ENCODE data around the gene LITAF. TPM values are rescaled to one million over a fixed set of nuclear protein-coding genes. Genes with fewer than 3 reads are reported as not detected.

LITAF gene
- polyA plus RNA-seq, 1 donor = 43.0 TPM

- DNase-seq = no peak
- Histone ChIP-seq H3K36me3 (ENCODE audit: control insufficient read depth, insufficient read depth, low read length) (no peaks in the 10 kb centered on the region), H3K27me3 (ENCODE audit: control insufficient read depth, insufficient read depth, low read length) (no peaks in the 10 kb centered on the region), H3K4me3 (ENCODE audit: low read length) (no peak overlapping the region), H3K4me1 (ENCODE audit: control insufficient read depth, insufficient read depth, low read length) (peaks cover 12% of the 10 kb centered on the region), H3K9me3 (ENCODE audit: control insufficient read depth, low read depth, low read length) (no peaks in the 10 kb centered on the region), H3K27ac (ENCODE audit: low read length) (peak overlapping the region; percentile 45)
- WGBS (ENCODE audit: insufficient coverage, low lambda C conversion rate) = no CpG with 5 or more reads among the region's 12 CpGs
These were observed 43.5 kb upstream of the LITAF start for GRCh38 chr16:11630046-11630767.

GRCh38 chr16:11629071-11630030, 42.6 kb upstream of the LITAF start:
- peak overlapping the region; percentile 45 for H3K27ac ChIP-seq (ENCODE audit: low read length)
- no peaks in the 10 kb centered on the region for H3K36me3 ChIP-seq (ENCODE audit: control insufficient read depth, insufficient read depth, low read length)
- no CpG with 5 or more reads among the region's 23 CpGs for WGBS (ENCODE audit: insufficient coverage, low lambda C conversion rate)
- no peaks in the 10 kb centered on the region for H3K27me3 ChIP-seq (ENCODE audit: control insufficient read depth, insufficient read depth, low read length)
- DNase-seq = peak in 1 of 2 donors; percentile 32
- H3K4me3 ChIP-seq (ENCODE audit: low read length) = no peak overlapping the region
- H3K4me1 ChIP-seq (ENCODE audit: control insufficient read depth, insufficient read depth, low read length) = peaks cover 11% of the 10 kb centered on the region
- no peaks in the 10 kb centered on the region for H3K9me3 ChIP-seq (ENCODE audit: control insufficient read depth, low read depth, low read length)

GRCh38 chr16:11627822-11628457, 41.2 kb upstream of the LITAF start:
- Histone ChIP-seq H3K36me3 (ENCODE audit: control insufficient read depth, insufficient read depth, low read length) (no peaks in the 10 kb centered on the region), H3K9me3 (ENCODE audit: control insufficient read depth, low read depth, low read length) (no peaks in the 10 kb centered on the region), H3K27me3 (ENCODE audit: control insufficient read depth, insufficient read depth, low read length) (no peaks in the 10 kb centered on the region), H3K27ac (ENCODE audit: low read length) (no peak overlapping the region), H3K4me3 (ENCODE audit: low read length) (no peak overlapping the region), H3K4me1 (ENCODE audit: control insufficient read depth, insufficient read depth, low read length) (peaks cover 8% of the 10 kb centered on the region)
- no peak for DNase-seq
- 100% methylated on average over 1 of the region's 15 CpGs for WGBS (ENCODE audit: insufficient coverage, low lambda C conversion rate)

- no peak overlapping the region for H3K4me3 ChIP-seq (ENCODE audit: low read length)
- no peaks in the 10 kb centered on the region for H3K36me3 ChIP-seq (ENCODE audit: control insufficient read depth, insufficient read depth, low read length)
- H3K27me3 ChIP-seq (ENCODE audit: control insufficient read depth, insufficient read depth, low read length) = no peaks in the 10 kb centered on the region
- DNase-seq = no peak
- no peaks in the 10 kb centered on the region for H3K9me3 ChIP-seq (ENCODE audit: control insufficient read depth, low read depth, low read length)
- H3K27ac ChIP-seq (ENCODE audit: low read length) = no peak overlapping the region
- peaks cover 3% of the 10 kb centered on the region for H3K4me1 ChIP-seq (ENCODE audit: control insufficient read depth, insufficient read depth, low read length)
- no CpG with 5 or more reads among the region's 5 CpGs for WGBS (ENCODE audit: insufficient coverage, low lambda C conversion rate)
These were observed 40.6 kb upstream of the LITAF start for GRCh38 chr16:11627292-11627663.

GRCh38 chr16:11626657-11627291, 40.1 kb upstream of the LITAF start:
- H3K4me1 ChIP-seq (ENCODE audit: control insufficient read depth, insufficient read depth, low read length) = peaks cover 3% of the 10 kb centered on the region
- 85% methylated on average over 2 of the region's 16 CpGs for WGBS (ENCODE audit: insufficient coverage, low lambda C conversion rate)
- H3K27ac ChIP-seq (ENCODE audit: low read length) = no peak overlapping the region
- H3K4me3 ChIP-seq (ENCODE audit: low read length) = no peak overlapping the region
- no peaks in the 10 kb centered on the region for H3K36me3 ChIP-seq (ENCODE audit: control insufficient read depth, insufficient read depth, low read length)
- DNase-seq = no peak
- H3K9me3 ChIP-seq (ENCODE audit: control insufficient read depth, low read depth, low read length) = no peaks in the 10 kb centered on the region
- no peaks in the 10 kb centered on the region for H3K27me3 ChIP-seq (ENCODE audit: control insufficient read depth, insufficient read depth, low read length)

- no peak for DNase-seq
- Histone ChIP-seq H3K27me3 (ENCODE audit: control insufficient read depth, insufficient read depth, low read length) (no peaks in the 10 kb centered on the region), H3K27ac (ENCODE audit: low read length) (no peak overlapping the region), H3K4me1 (ENCODE audit: control insufficient read depth, insufficient read depth, low read length) (peaks cover 3% of the 10 kb centered on the region), H3K9me3 (ENCODE audit: control insufficient read depth, low read depth, low read length) (no peaks in the 10 kb centered on the region), H3K36me3 (ENCODE audit: control insufficient read depth, insufficient read depth, low read length) (no peaks in the 10 kb centered on the region), H3K4me3 (ENCODE audit: low read length) (no peak overlapping the region)
- 100% methylated on average over 1 of the region's 4 CpGs for WGBS (ENCODE audit: insufficient coverage, low lambda C conversion rate)
These were observed 39.0 kb upstream of the LITAF start for GRCh38 chr16:11625769-11626168.

- H3K36me3 ChIP-seq (ENCODE audit: control insufficient read depth, insufficient read depth, low read length) = no peaks in the 10 kb centered on the region
- WGBS (ENCODE audit: insufficient coverage, low lambda C conversion rate) = 80% methylated on average over 1 of the region's 16 CpGs
- no peak overlapping the region for H3K4me3 ChIP-seq (ENCODE audit: low read length)
- H3K4me1 ChIP-seq (ENCODE audit: control insufficient read depth, insufficient read depth, low read length) = peaks cover 3% of the 10 kb centered on the region
- no peak overlapping the region for H3K27ac ChIP-seq (ENCODE audit: low read length)
- no peak for DNase-seq
- H3K27me3 ChIP-seq (ENCODE audit: control insufficient read depth, insufficient read depth, low read length) = no peaks in the 10 kb centered on the region
- no peaks in the 10 kb centered on the region for H3K9me3 ChIP-seq (ENCODE audit: control insufficient read depth, low read depth, low read length)
These were observed 38.2 kb upstream of the LITAF start for GRCh38 chr16:11624636-11625607.

- no peak overlapping the region for H3K27ac ChIP-seq (ENCODE audit: low read length)
- no peaks in the 10 kb centered on the region for H3K9me3 ChIP-seq (ENCODE audit: control insufficient read depth, low read depth, low read length)
- 80% methylated on average over 1 of the region's 4 CpGs for WGBS (ENCODE audit: insufficient coverage, low lambda C conversion rate)
- H3K4me1 ChIP-seq (ENCODE audit: control insufficient read depth, insufficient read depth, low read length) = no peaks in the 10 kb centered on the region
- no peaks in the 10 kb centered on the region for H3K36me3 ChIP-seq (ENCODE audit: control insufficient read depth, insufficient read depth, low read length)
- H3K27me3 ChIP-seq (ENCODE audit: control insufficient read depth, insufficient read depth, low read length) = no peaks in the 10 kb centered on the region
- H3K4me3 ChIP-seq (ENCODE audit: low read length) = no peak overlapping the region
- DNase-seq = no peak
These were observed 37.5 kb upstream of the LITAF start for GRCh38 chr16:11624205-11624604.

- Histone ChIP-seq H3K27ac (ENCODE audit: low read length) (peak overlapping the region; percentile 50), H3K9me3 (ENCODE audit: control insufficient read depth, low read depth, low read length) (no peaks in the 10 kb centered on the region), H3K4me3 (ENCODE audit: low read length) (no peak overlapping the region), H3K36me3 (ENCODE audit: control insufficient read depth, insufficient read depth, low read length) (no peaks in the 10 kb centered on the region), H3K27me3 (ENCODE audit: control insufficient read depth, insufficient read depth, low read length) (no peaks in the 10 kb centered on the region), H3K4me1 (ENCODE audit: control insufficient read depth, insufficient read depth, low read length) (no peaks in the 10 kb centered on the region)
- WGBS (ENCODE audit: insufficient coverage, low lambda C conversion rate) = no CpG with 5 or more reads among the region's 19 CpGs
- no peak for DNase-seq
These were observed 35.4 kb upstream of the LITAF start for GRCh38 chr16:11621920-11622651.

All from large intestine (tissue), 3 donors.